Endothelial cell of umbilical vein (primary cell): Measurements from ENCODE around the gene APBA3. TPM values are rescaled to one million over a fixed set of nuclear protein-coding genes. Genes with fewer than 3 reads are reported as not detected.

Experiments used
- Bru-seq: library from RNA; stranded (reverse); fragments of 400-500 nt; gene quantifications from one replicate; lab custom pipeline; 2021; lab: Mats Ljungman, UMichigan
- BruChase-seq, 2 experiments: library from RNA; stranded (reverse); fragments of 400-500 nt; gene quantifications; one replicate each; lab custom pipeline; 2021; lab: Mats Ljungman, UMichigan
- BruUV-seq: library from RNA; stranded (reverse); fragments of 400-500 nt; replicated peaks from 2 replicates; lab custom pipeline; 2021; lab: Mats Ljungman, UMichigan
- CTCF ChIA-PET: fragments of 300-600, 350-600 bp; sonication (Branson Sonifier 250); formaldehyde crosslinking; loops from one replicate; lab custom pipeline; 2021; ENCODE audit warnings: antibody characterized with exemption, inconsistent platforms; lab: Charles Lee
- POLR2A ChIA-PET: fragments of 300-600, 350-600 bp; sonication (Branson Sonifier 250); formaldehyde crosslinking; loops from one replicate; lab custom pipeline; 2021; ENCODE audit warnings: antibody characterized with exemption, inconsistent platforms; lab: Charles Lee
- DNase-seq: peaks from one replicate; pipeline ENCODE4 v3.0.0-alpha.2; 2011; ENCODE audit warnings: low read depth, low spot score
- FAIRE-seq: peaks from 2 replicates; lab custom pipeline; 2011; peaks lifted over from hg19 to GRCh38; lab: Jason Lieb, UNC
- H2AFZ ChIP-seq: 2 replicates; pipeline ENCODE4 v1.6.0; 2012; ENCODE audit warnings: low read depth, low read length, control low read depth, inconsistent platforms
- H3K27ac ChIP-seq: 2 replicates; pipeline ENCODE4 v1.5.1; 2011; ENCODE audit warnings: low read depth, mild to moderate bottlenecking, control low read depth, low read length, moderate library complexity; ENCODE audit not compliant: insufficient read depth
- H3K27me3 ChIP-seq, 2 experiments: 2 replicates each; pipeline versions ENCODE4 v1.6.0 to v1.6.1; 2011; ENCODE audit warnings: low read length in 2 of 2, mixed read lengths in 1 of 2; ENCODE audit not compliant: control insufficient read depth in 2 of 2, insufficient read depth in 2 of 2
- H3K36me3 ChIP-seq, 2 experiments: 2 replicates in 1 of 2; 3 replicates in 1 of 2; pipeline ENCODE4 v1.5.1; 2011; ENCODE audit warnings: low read length in 2 of 2, mild to moderate bottlenecking in 1 of 2, moderate library complexity in 1 of 2; ENCODE audit not compliant: control insufficient read depth in 2 of 2, insufficient read depth in 2 of 2; ENCODE audit errors: extremely low read depth in 1 of 2
- H3K4me1 ChIP-seq: 3 replicates; pipeline ENCODE4 v1.5.1; 2011; ENCODE audit warnings: mild to moderate bottlenecking, low read length; ENCODE audit not compliant: control insufficient read depth, insufficient read depth; ENCODE audit errors: extremely low read depth
- H3K4me2 ChIP-seq: 2 replicates; pipeline ENCODE4 v1.6.1; 2011; ENCODE audit warnings: low read length, control low read depth, mixed read lengths; ENCODE audit not compliant: insufficient read depth
- H3K4me3 ChIP-seq, 3 experiments: fragments of 200-600 bp in 1 of 3; sonication (generic), shearing (Covaris generic) in 1 of 3; replicated peaks in 1 of 3; 2 replicates each; pipeline ENCODE4 v1.5.1; 2011 to 2016; ENCODE audit warnings: control low read depth in 3 of 3, low read length in 3 of 3, mild to moderate bottlenecking in 2 of 3, inconsistent platforms in 1 of 3, low read depth in 1 of 3, moderate library complexity in 1 of 3; ENCODE audit not compliant: insufficient read depth in 1 of 3
- H3K79me2 ChIP-seq: 2 replicates; pipeline ENCODE4 v1.6.0; 2012; ENCODE audit warnings: low read length, inconsistent platforms; ENCODE audit not compliant: control insufficient read depth, insufficient read depth
- H3K9ac ChIP-seq: replicated peaks from 2 replicates; pipeline ENCODE3; 2011; ENCODE audit warnings: low read length, control low read depth; ENCODE audit not compliant: insufficient read depth; ENCODE audit errors: extremely low read depth
- H3K9me1 ChIP-seq: replicated peaks from 3 replicates; pipeline ENCODE4 v1.6.0; 2011; ENCODE audit warnings: mild to moderate bottlenecking, low read length; ENCODE audit not compliant: control insufficient read depth, insufficient read depth; ENCODE audit errors: extremely low read depth
- H3K9me3 ChIP-seq: replicated peaks from 2 replicates; pipeline ENCODE4 v1.5.1; 2012; ENCODE audit warnings: low read length, inconsistent platforms; ENCODE audit not compliant: control insufficient read depth, insufficient read depth
- H4K20me1 ChIP-seq: replicated peaks from 2 replicates; pipeline ENCODE3; 2011; ENCODE audit warnings: mild to moderate bottlenecking, low read length; ENCODE audit not compliant: control insufficient read depth, insufficient read depth; ENCODE audit errors: extremely low read depth
- FOS ChIP-seq: IDR thresholded peaks from 2 replicates; pipeline ENCODE4 v1.6.1; 2011; ENCODE audit warnings: mild to moderate bottlenecking, low read length, moderate library complexity, borderline replicate concordance; ENCODE audit not compliant: insufficient read depth
- POLR2A ChIP-seq: IDR thresholded peaks from 2 replicates; pipeline ENCODE4 v1.6.1; 2012; ENCODE audit warnings: low read depth, mild to moderate bottlenecking, control low read depth, low read length
- POLR2AphosphoS5 ChIP-seq: IDR thresholded peaks from 2 replicates; pipeline ENCODE4 v1.6.1; 2012; ENCODE audit warnings: low read depth, mild to moderate bottlenecking, control low read depth, low read length, moderate library complexity; ENCODE audit not compliant: insufficient read depth
- dilution Hi-C: fragments of 300-500 bp; cut with MboI; formaldehyde crosslinking; loops from one replicate; pipeline ENCODE4 v1.15.0; 2019; ENCODE audit warnings: low sequenced_read_pairs; ENCODE audit not compliant: extremely low pct_ligation_motif_present
- intact Hi-C: fragments of 100-400 bp; cut with micrococcal nuclease; formaldehyde crosslinking; loops from one replicate; pipeline ENCODE4 v1.10.0; 2022
- long read RNA-seq: library from polyadenylated mRNA; stranded (forward); transcript quantifications from one replicate; pipeline ENCODE4 v2.0.0, GENCODE V29; 2021
- polyA minus RNA-seq, 3 experiments: library from RNA; depleted of rRNA, polyadenylated mRNA; stranded (reverse); fragments of >200 nt; gene quantifications; 1 replicate in 1 of 3; 2 replicates in 2 of 3; pipeline ENCODE4 v1.2.3, GENCODE V29; 2011
- polyA plus RNA-seq, 4 experiments: library from polyadenylated mRNA; depleted of rRNA in 3 of 4; stranded (reverse) in 3 of 4; unstranded in 1 of 4; fragments of >200 nt; gene quantifications; 2 replicates each; pipeline versions ENCODE4 v1.2.1 to v1.2.3, GENCODE V29; 2011 to 2012; ENCODE audit warnings: missing spikeins in 1 of 4
- total RNA-seq: library from RNA; stranded (reverse); gene quantifications from 2 replicates; pipeline ENCODE4 v1.2.3, GENCODE V29; 2021
- TF ChIP-seq, protein P1 (sequence below), 2 donors: IDR thresholded peaks; 1 replicate in 1 of 2; 2 replicates in 1 of 2; pipeline ENCODE4 v1.5.1; 2011; ENCODE audit warnings: low read length in 2 of 2, mild to moderate bottlenecking in 2 of 2, moderate library complexity in 2 of 2, control low read depth in 1 of 2, inconsistent platforms in 1 of 2, low read depth in 1 of 2; ENCODE audit not compliant: insufficient read depth in 1 of 2; ENCODE audit errors: extremely low read depth in 1 of 2

The APBA3 gene, protein sequence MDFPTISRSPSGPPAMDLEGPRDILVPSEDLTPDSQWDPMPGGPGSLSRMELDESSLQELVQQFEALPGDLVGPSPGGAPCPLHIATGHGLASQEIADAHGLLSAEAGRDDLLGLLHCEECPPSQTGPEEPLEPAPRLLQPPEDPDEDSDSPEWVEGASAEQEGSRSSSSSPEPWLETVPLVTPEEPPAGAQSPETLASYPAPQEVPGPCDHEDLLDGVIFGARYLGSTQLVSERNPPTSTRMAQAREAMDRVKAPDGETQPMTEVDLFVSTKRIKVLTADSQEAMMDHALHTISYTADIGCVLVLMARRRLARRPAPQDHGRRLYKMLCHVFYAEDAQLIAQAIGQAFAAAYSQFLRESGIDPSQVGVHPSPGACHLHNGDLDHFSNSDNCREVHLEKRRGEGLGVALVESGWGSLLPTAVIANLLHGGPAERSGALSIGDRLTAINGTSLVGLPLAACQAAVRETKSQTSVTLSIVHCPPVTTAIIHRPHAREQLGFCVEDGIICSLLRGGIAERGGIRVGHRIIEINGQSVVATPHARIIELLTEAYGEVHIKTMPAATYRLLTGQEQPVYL
- total RNA-seq (23.4 and 24.3 TPM in 2 replicates), polyA plus RNA-seq (25.1 and 41.7 TPM in 2 replicates), polyA minus RNA-seq (12.6 and 14.2 TPM in 2 replicates), Bru-seq, nascent RNA (percentile 43 among the genes with signal in this experiment), BruChase-seq, experiment 1, labeled RNA remaining after a 6-hour chase (percentile 57 among the genes with signal in this experiment), BruChase-seq, experiment 2, labeled RNA remaining after a 2-hour chase (percentile 59 among the genes with signal in this experiment)
- 9.7 and 17.4 TPM in 2 replicates for polyA plus RNA-seq (2011; cell fraction: cytosol; rRNA removed)
- 36.8 and 41.8 TPM in 2 replicates for polyA plus RNA-seq (2011; cell fraction: nucleus; rRNA removed)
- 14.0 and 16.4 TPM in 2 replicates for polyA plus RNA-seq (2012)
- polyA minus RNA-seq (2011; cell fraction: cytosol; rRNA and poly(A)+ RNA removed) = 15.4 TPM
- 11.7 and 21.3 TPM in 2 replicates for polyA minus RNA-seq (2011; cell fraction: nucleus; rRNA and poly(A)+ RNA removed)
- long read RNA-seq, transcript APBA3-201 (11 exons, 2,075 nt) = major isoform, 32 of 48 reads
- long read RNA-seq, partial matches to known transcripts = 3 of 48 reads
- long read RNA-seq, other reads (novel, unspliced or antisense) = 11 of 48 reads

DNA sequence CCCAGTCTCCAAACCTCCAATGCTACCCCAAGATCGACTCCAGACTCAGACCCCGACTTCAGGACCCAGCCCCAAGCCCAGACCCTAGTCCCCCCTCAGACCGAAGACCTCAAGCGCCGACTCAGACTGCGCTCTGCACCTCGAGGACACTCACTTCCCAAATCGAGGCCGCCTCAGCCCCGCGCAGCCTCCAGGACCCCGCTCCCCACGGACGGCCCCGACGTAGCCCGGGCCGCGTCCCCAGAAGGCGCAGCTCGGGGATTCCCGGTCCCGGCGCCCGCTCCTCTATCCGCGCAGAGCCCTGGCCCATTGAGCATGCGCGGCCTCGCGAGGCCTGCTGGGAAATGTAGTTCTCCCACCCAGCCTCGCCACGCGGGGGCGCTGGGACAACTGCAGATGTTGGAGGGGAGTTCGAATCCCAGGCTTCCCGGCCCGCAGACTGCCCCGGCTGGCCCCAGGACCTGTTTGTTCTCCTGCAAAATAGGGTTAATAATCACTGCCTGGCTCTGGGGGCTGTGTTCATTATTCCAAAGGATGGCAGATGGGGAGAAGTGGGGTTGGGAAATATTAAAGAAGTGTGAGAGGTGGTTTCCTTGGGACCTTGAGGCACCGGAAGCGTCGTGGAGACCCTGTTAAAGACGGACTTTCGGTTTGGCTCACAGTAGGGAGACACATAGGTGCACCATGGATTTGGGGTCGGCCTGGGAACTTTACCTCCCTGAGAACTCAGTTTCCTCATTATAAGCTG is at the start of gene APBA3:
Gene APBA3, minus strand, starts transcription at position 311 of the 748 bp plus-strand sequence. CDS start 1,428 bp downstream, outside the sequence.
- peaks cover 23% of the 10 kb centered on the region for H3K79me2 ChIP-seq
- ChIA-PET POLR2A (interaction anchor here (0.6 to 1.3 kb wide), 2 partner anchors 64 to 224 kb away, joined by 3 read pairs; partner anchors contain the start of gene EEF2), CTCF (interaction anchor here (3.6 kb wide), 1 partner anchor 61 kb away, joined by 19 read pairs; no protein-coding TSS in a partner anchor)
- H3K27me3 ChIP-seq = no peaks in the 10 kb centered on the region
- peak within 1 kb of the TSS; percentile 92 for H3K27ac ChIP-seq
- H3K4me2 ChIP-seq = peak within 1 kb of the TSS; percentile 63
- H3K9me3 ChIP-seq = no peaks in the 10 kb centered on the region
- peak within 1 kb of the TSS; percentile 99 for H2AFZ ChIP-seq
- H3K9ac ChIP-seq = peak within 1 kb of the TSS; percentile 95
- dilution Hi-C loops = no loop called here
- no peaks in the 10 kb centered on the region for H4K20me1 ChIP-seq
- DNase-seq (peak; percentile 94), FAIRE-seq (peak; percentile 93)
- H3K36me3 ChIP-seq = peaks cover 0 to 7% of the 10 kb centered on the region in 2 experiments
- H3K4me3 ChIP-seq = peak within 1 kb of the TSS; percentile 64 to 93 (median 83)
- no peaks in the 10 kb centered on the region for H3K9me1 ChIP-seq
- BruUV-seq = no TSS peak
- intact Hi-C loops = loop anchor here (2.0 kb wide), 1 partner anchor 207 kb away; no protein-coding TSS in a partner anchor
- peaks cover 11% of the 10 kb centered on the region for H3K4me1 ChIP-seq
- TF ChIP-seq FOS (no peak), POLR2AphosphoS5 (peak; percentile 87), POLR2A (peak; percentile 88)
- TF ChIP-seq, protein P1, sequence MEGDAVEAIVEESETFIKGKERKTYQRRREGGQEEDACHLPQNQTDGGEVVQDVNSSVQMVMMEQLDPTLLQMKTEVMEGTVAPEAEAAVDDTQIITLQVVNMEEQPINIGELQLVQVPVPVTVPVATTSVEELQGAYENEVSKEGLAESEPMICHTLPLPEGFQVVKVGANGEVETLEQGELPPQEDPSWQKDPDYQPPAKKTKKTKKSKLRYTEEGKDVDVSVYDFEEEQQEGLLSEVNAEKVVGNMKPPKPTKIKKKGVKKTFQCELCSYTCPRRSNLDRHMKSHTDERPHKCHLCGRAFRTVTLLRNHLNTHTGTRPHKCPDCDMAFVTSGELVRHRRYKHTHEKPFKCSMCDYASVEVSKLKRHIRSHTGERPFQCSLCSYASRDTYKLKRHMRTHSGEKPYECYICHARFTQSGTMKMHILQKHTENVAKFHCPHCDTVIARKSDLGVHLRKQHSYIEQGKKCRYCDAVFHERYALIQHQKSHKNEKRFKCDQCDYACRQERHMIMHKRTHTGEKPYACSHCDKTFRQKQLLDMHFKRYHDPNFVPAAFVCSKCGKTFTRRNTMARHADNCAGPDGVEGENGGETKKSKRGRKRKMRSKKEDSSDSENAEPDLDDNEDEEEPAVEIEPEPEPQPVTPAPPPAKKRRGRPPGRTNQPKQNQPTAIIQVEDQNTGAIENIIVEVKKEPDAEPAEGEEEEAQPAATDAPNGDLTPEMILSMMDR (IDR thresholded peaks at IDR 0.05; ENCODE audit: extremely low read depth in 1 of 2, insufficient read depth in 1 of 2, low read depth in 1 of 2, low read length in 2 of 2) = peak; percentile 79
